GM12878 (cell line): ENCODE results near the gene GPR61. TPM values are rescaled to one million over a fixed set of nuclear protein-coding genes. Genes with fewer than 3 reads are reported as not detected.

Experiments
- ATAC-seq: fragments of 200-7000 bp; cut with Tn5 transposase; 3 replicates; pipeline ENCODE4 v1.9.1; 2020; ENCODE audit warnings: mild to moderate bottlenecking, moderate library complexity
- BruUV-seq: library from RNA; stranded (reverse); fragments of 400-500 nt; replicated peaks from 2 replicates; lab custom pipeline; 2021; lab: Mats Ljungman, UMichigan
- CTCF ChIA-PET: fragments of 300-600 bp; sonication (Branson Sonifier 250); formaldehyde crosslinking; extraction: SDS; loops from one replicate; lab custom pipeline; 2021; ENCODE audit warnings: inconsistent platforms; lab: Yijun Ruan, JAX
- POLR2A ChIA-PET: fragments of 350-600 bp; formaldehyde crosslinking; extraction: SDS; loops from one replicate; lab custom pipeline; 2021; ENCODE audit warnings: inconsistent platforms; lab: Charles Lee
- RAD21 ChIA-PET: fragments of 300-600 bp; sonication (Branson Sonifier 250); formaldehyde crosslinking; loops from one replicate; lab custom pipeline; 2023; ENCODE audit warnings: antibody characterized with exemption; ENCODE audit not compliant: unreplicated experiment; lab: Charles Lee
- SMC1A ChIA-PET: fragments of 300-600 bp; sonication (Branson Sonifier 250); formaldehyde crosslinking; loops from one replicate; lab custom pipeline; 2023; ENCODE audit not compliant: unreplicated experiment, uncharacterized antibody; lab: Charles Lee
- DNase-seq: peaks from one replicate; pipeline ENCODE4 v3.0.0-alpha.2; 2011; ENCODE audit warnings: low read depth, low spot score
- FAIRE-seq: peaks from 3 replicates; lab custom pipeline; 2011; peaks lifted over from hg19 to GRCh38; lab: Jason Lieb, UNC
- H2AFZ ChIP-seq: 2 replicates; pipeline ENCODE4 v1.6.0; 2011; ENCODE audit warnings: low read depth, low read length, control low read depth; ENCODE audit not compliant: control insufficient read depth
- H3K27ac ChIP-seq: 2 replicates; pipeline ENCODE4 v1.5.1; 2011; ENCODE audit warnings: control low read depth; ENCODE audit not compliant: control insufficient read depth, insufficient read depth
- H3K27me3 ChIP-seq, 2 experiments: replicated peaks in 1 of 2; 2 replicates each; pipeline versions ENCODE4 v1.6.0 to v1.6.1; 2011; ENCODE audit warnings: low read length in 1 of 2; ENCODE audit not compliant: control insufficient read depth in 2 of 2, insufficient read depth in 2 of 2
- H3K36me3 ChIP-seq, 2 experiments: 2 replicates each; pipeline ENCODE4 v1.5.1; 2011; ENCODE audit warnings: low read length in 1 of 2; ENCODE audit not compliant: control insufficient read depth in 2 of 2, insufficient read depth in 2 of 2
- H3K4me1 ChIP-seq: 2 replicates; pipeline ENCODE4 v1.6.1; 2011; ENCODE audit warnings: mild to moderate bottlenecking, low read length, moderate library complexity, mixed read lengths; ENCODE audit not compliant: control insufficient read depth, insufficient read depth
- H3K4me2 ChIP-seq: 2 replicates; pipeline ENCODE4 v1.6.0; 2011; ENCODE audit warnings: control low read depth; ENCODE audit not compliant: control insufficient read depth, insufficient read depth
- H3K4me3 ChIP-seq: fragments of 200-600 bp; sonication (generic); 2 replicates; pipeline ENCODE4 v1.5.1; 2016
- H3K79me2 ChIP-seq: 2 replicates; pipeline ENCODE4 v1.6.0; 2011; ENCODE audit warnings: low read length; ENCODE audit not compliant: control insufficient read depth, insufficient read depth
- H3K9ac ChIP-seq: 2 replicates; pipeline ENCODE4 v1.8.0; 2011; ENCODE audit warnings: low read length, control low read depth, mixed read lengths; ENCODE audit not compliant: control insufficient read depth, insufficient read depth
- H3K9me3 ChIP-seq: replicated peaks from 3 replicates; pipeline ENCODE4 v1.5.1; 2011; ENCODE audit warnings: mild to moderate bottlenecking, low read length; ENCODE audit not compliant: control insufficient read depth, insufficient read depth
- H4K20me1 ChIP-seq: 2 replicates; pipeline ENCODE4 v1.6.0; 2011; ENCODE audit not compliant: control insufficient read depth, insufficient read depth
- CBX3 ChIP-seq: fragments of 200-600 bp; sonication (generic); IDR thresholded peaks from 2 replicates; pipeline ENCODE4 v1.6.1; 2016; ENCODE audit warnings: low read depth, borderline replicate concordance
- NKRF ChIP-seq: fragments of 450-650 bp; conservative IDR thresholded peaks from 2 replicates; pipeline ENCODE4 v1.6.1; 2017; ENCODE audit warnings: mild to moderate bottlenecking, moderate library complexity
- RAD51 ChIP-seq: fragments of 450-650 bp; IDR thresholded peaks from 2 replicates; pipeline ENCODE4 v1.6.1; 2016; ENCODE audit warnings: moderate library complexity, mild to moderate bottlenecking, inconsistent platforms
- WGBS: methylation state at CpG from one replicate; pipeline ENCODE4 v1.1.6; 2016; ENCODE audit warnings: low lambda C conversion rate; ENCODE audit not compliant: insufficient replicate concordance, insufficient coverage; ENCODE audit errors: missing lambda C conversion rate; 5-methylcytosine and 5-hydroxymethylcytosine counted together
- in situ Hi-C: fragments of 300-500 bp; cut with MboI; formaldehyde crosslinking; loops from 9 replicates; pipeline ENCODE4 v1.14.3; 2018; ENCODE audit warnings: mixed read lengths
- intact Hi-C: fragments of 100-400 bp; cut with micrococcal nuclease; formaldehyde crosslinking; loops from one replicate; pipeline ENCODE4 v1.14.2; 2022; ENCODE audit not compliant: unreplicated experiment
- polyA plus RNA-seq, 11 experiments: library from polyadenylated mRNA; depleted of rRNA in 4 of 11; unstranded in 6 of 11; stranded (reverse) in 5 of 11; fragments of >200 nt; fragmentation: Nextera tagmentation in 4 of 11; fragmentation: Illumina TruSeq in 1 of 11; extraction: Ambion mirVana in 4 of 11; extraction: Trizol in 1 of 11; gene quantifications; 1 replicate in 1 of 11; 2 replicates in 10 of 11; pipeline versions ENCODE4 v1.2.1 to v1.2.3, GENCODE V29; 2011 to 2016; ENCODE audit warnings: inconsistent platforms in 2 of 11, missing spikeins in 2 of 11, low read depth in 1 of 11
- total RNA-seq, 4 experiments: library from RNA; depleted of rRNA in 3 of 4; stranded (reverse); fragments of >200 nt in 3 of 4; fragmentation: Illumina TruSeq in 1 of 4; extraction: Trizol in 1 of 4; gene quantifications; 2 replicates each; pipeline versions ENCODE4 v1.2.1 to v1.2.3, GENCODE V29; 2013 to 2021

Gene GPR61
- total and polyA plus RNA-seq, 10 of the 15 experiments (the other 5 are each of a cell fraction or from before 2014, with no cell fraction given) = 0.19 to 1.1 (median 0.35) TPM; not detected in 2

GRCh38 chr1:109538827-109539555 lies 681 bp upstream of the GPR61 start:
- no peak for TF ChIP-seq CBX3
- no peak for TF ChIP-seq RAD51
- TF ChIP-seq NKRF = no peak
- TF ChIP-seq, all 136 proteins: peak for 0
- BruUV-seq = no TSS peak
- ChIA-PET CTCF (interaction anchor here (0.5 to 21.3 kb wide), 7 partner anchors 8 to 446 kb away, joined by 3 to 1280 read pairs (median 5); partner anchors contain the start of genes AHCYL1, AMIGO1 and CYB561D1), POLR2A (interaction anchor here (1.1 kb wide), 1 partner anchor 20 kb away, joined by 3 read pairs; no protein-coding TSS in a partner anchor), SMC1A (interaction anchor here (2.5 kb wide), 1 partner anchor 9 kb away, joined by 10 read pairs; no protein-coding TSS in a partner anchor), RAD21 (interaction anchor here (0.8 to 1.7 kb wide), 2 partner anchors 9 to 235 kb away, joined by 3 to 5 read pairs; partner anchors contain the start of gene GNAI3)
- Histone ChIP-seq H3K9ac (no peak overlapping the region), H3K79me2 (no peaks in the 10 kb centered on the region), H3K27ac (no peak overlapping the region), H2AFZ (no peak overlapping the region), H3K4me1 (no peaks in the 10 kb centered on the region), H3K4me3 (no peak overlapping the region), H3K27me3 (no peaks in the 10 kb centered on the region), H3K4me2 (no peak overlapping the region), H3K36me3 (no peaks in the 10 kb centered on the region), H4K20me1 (no peaks in the 10 kb centered on the region), H3K9me3 (no peaks in the 10 kb centered on the region)
- intact Hi-C loops = no loop called here
- DNase-seq = no peak
- no peak for FAIRE-seq
- 39% methylated on average over 9 of the region's 9 CpGs for WGBS
- in situ Hi-C loops = no loop called here
- no peak for ATAC-seq
